GM12878 (cell line): ENCODE data around the gene HUS1. TPM values are rescaled to one million over a fixed set of nuclear protein-coding genes. Genes with fewer than 3 reads are reported as not detected.

Source experiments
- DPF2 ChIP-seq: fragments of 450-650 bp; IDR thresholded peaks from 2 replicates; pipeline ENCODE4 v1.6.1; 2017; ENCODE audit warnings: mild to moderate bottlenecking
- EGR1 ChIP-seq, 2 experiments: IDR thresholded peaks; 1 replicate in 1 of 2; 2 replicates in 1 of 2; pipeline ENCODE4 v1.6.1; 2011 to 2012; ENCODE audit warnings: low read depth in 2 of 2, low read length in 2 of 2, borderline replicate concordance in 1 of 2, mild to moderate bottlenecking in 1 of 2, moderate library complexity in 1 of 2
- IRF5 ChIP-seq: fragments of 450-650 bp; IDR thresholded peaks from 2 replicates; pipeline ENCODE4 v1.6.1; 2017; ENCODE audit warnings: borderline replicate concordance
- MAX ChIP-seq: IDR thresholded peaks from 2 replicates; pipeline ENCODE4 v1.6.1; 2012; ENCODE audit warnings: low read depth, low read length, improper control_type of control experiment
- MEF2A ChIP-seq: IDR thresholded peaks from 2 replicates; pipeline ENCODE4 v1.6.1; 2011; ENCODE audit warnings: low read depth, mild to moderate bottlenecking, low read length, moderate library complexity; ENCODE audit not compliant: insufficient read depth
- MLLT1 ChIP-seq: fragments of 450-650 bp; IDR thresholded peaks from 2 replicates; pipeline ENCODE4 v1.6.1; 2016; ENCODE audit warnings: mild to moderate bottlenecking
- NBN ChIP-seq: fragments of 450-650 bp; IDR thresholded peaks from 2 replicates; pipeline ENCODE4 v1.6.1; 2016
- NFYB ChIP-seq: IDR thresholded peaks from 2 replicates; pipeline ENCODE4 v1.6.1; 2011; ENCODE audit warnings: low read depth, mild to moderate bottlenecking, low read length, improper control_type of control experiment, moderate library complexity; ENCODE audit not compliant: insufficient read depth
- NR2C1 ChIP-seq: fragments of 450-650 bp; IDR thresholded peaks from 2 replicates; pipeline ENCODE4 v1.6.1; 2017; ENCODE audit warnings: antibody characterized with exemption, mild to moderate bottlenecking, moderate library complexity
- PAX8 ChIP-seq: fragments of 450-650 bp; IDR thresholded peaks from 2 replicates; pipeline ENCODE4 v1.6.1; 2017; ENCODE audit warnings: mild to moderate bottlenecking, moderate library complexity
- PBX3 ChIP-seq: IDR thresholded peaks from 2 replicates; pipeline ENCODE4 v1.6.1; 2011; ENCODE audit warnings: mild to moderate bottlenecking, low read depth, low read length, moderate library complexity; ENCODE audit not compliant: insufficient replicate concordance
- POLR2A ChIP-seq: IDR thresholded peaks from 2 replicates; pipeline ENCODE4 v1.6.1; 2011; ENCODE audit warnings: low read depth, mild to moderate bottlenecking, low read length
- PRDM15 ChIP-seq: fragments of 450-650 bp; formaldehyde crosslinking; IDR thresholded peaks from 2 replicates; pipeline ENCODE4 v1.4.0; 2020; ENCODE audit warnings: mild to moderate bottlenecking, moderate library complexity
- RB1 ChIP-seq: fragments of 450-650 bp; formaldehyde crosslinking; IDR thresholded peaks from 2 replicates; pipeline ENCODE4 v1.6.1; 2017; ENCODE audit warnings: mild to moderate bottlenecking, borderline replicate concordance
- SMAD5 ChIP-seq: IDR thresholded peaks from 2 replicates; pipeline ENCODE4 v1.6.1; 2016; ENCODE audit warnings: antibody characterized with exemption, low read depth
- SP1 ChIP-seq: IDR thresholded peaks from one replicate; pipeline ENCODE4 v1.6.1; 2011; ENCODE audit warnings: low read depth, low read length
- TAF1 ChIP-seq: IDR thresholded peaks from 2 replicates; pipeline ENCODE4 v1.6.1; 2011; ENCODE audit warnings: mild to moderate bottlenecking, low read depth, low read length, borderline replicate concordance
- ZNF687 ChIP-seq: fragments of 450-650 bp; IDR thresholded peaks from 2 replicates; pipeline ENCODE4 v1.6.1; 2017; ENCODE audit warnings: mild to moderate bottlenecking, moderate library complexity
- polyA plus RNA-seq, 11 experiments: library from polyadenylated mRNA; depleted of rRNA in 4 of 11; unstranded in 6 of 11; stranded (reverse) in 5 of 11; fragments of >200 nt; fragmentation: Nextera tagmentation in 4 of 11; fragmentation: Illumina TruSeq in 1 of 11; extraction: Ambion mirVana in 4 of 11; extraction: Trizol in 1 of 11; gene quantifications; 1 replicate in 1 of 11; 2 replicates in 10 of 11; pipeline versions ENCODE4 v1.2.1 to v1.2.3, GENCODE V29; 2011 to 2016; ENCODE audit warnings: inconsistent platforms in 2 of 11, missing spikeins in 2 of 11, low read depth in 1 of 11
- total RNA-seq, 4 experiments: library from RNA; depleted of rRNA in 3 of 4; stranded (reverse); fragments of >200 nt in 3 of 4; fragmentation: Illumina TruSeq in 1 of 4; extraction: Trizol in 1 of 4; gene quantifications; 2 replicates each; pipeline versions ENCODE4 v1.2.1 to v1.2.3, GENCODE V29; 2013 to 2021

HUS1 gene
- total and polyA plus RNA-seq, 10 of the 15 experiments (the other 5 are each of a cell fraction or from before 2014, with no cell fraction given) = 10.4 to 35.5 (median 22.6) TPM

- 0 out of 2 replicates have a peak, but pooled peaks have one; percentile 57 for TF ChIP-seq MEF2A
- peak; percentile 98 for TF ChIP-seq POLR2A
- TF ChIP-seq NFYB = no peak
- TF ChIP-seq SMAD5 = no peak
- TF ChIP-seq PBX3 = no peak
- no peak; the same call in 1 of the 2 replicates for TF ChIP-seq MAX
- TF ChIP-seq EGR1 (IDR thresholded peaks at IDR 0.05; ENCODE audit: borderline replicate concordance in 1 of 2, low read depth in 2 of 2, low read length in 2 of 2) = peak; percentile 12 to 13; a peak in 1 of 3 replicates
- peak; percentile 96; the same call in 1 of the 2 replicates for TF ChIP-seq RB1
- peak; percentile 83 for TF ChIP-seq SP1
- no peak for TF ChIP-seq PAX8
- peak; percentile 94 for TF ChIP-seq NBN
- TF ChIP-seq MLLT1 = peak; percentile 80; the same call in 1 of the 2 replicates
- peak; percentile 73 for TF ChIP-seq ZNF687
- peak; percentile 91 for TF ChIP-seq TAF1
- TF ChIP-seq PRDM15 (CRISPR knock-in tag) = no peak
- TF ChIP-seq IRF5 = no peak
- peak; percentile 99 for TF ChIP-seq NR2C1
- TF ChIP-seq DPF2 = peak; percentile 68
These were observed at the start of gene HUS1 (continued) for GRCh38 chr7:47979145-47979831.
